Measurements from ENCODE around the gene CKMT2. TPM values are rescaled to one million over a fixed set of nuclear protein-coding genes. Genes with fewer than 3 reads are reported as not detected.

CKMT2 gene
- total and polyA plus RNA-seq, 8 donors = 0.82 to 3.2 (median 1.9) TPM

- intact Hi-C loops (cut with DNase I) = no loop called here
- WGBS, 2 donors = 56 to 70% methylated on average over 10 of the region's 10 CpGs
- peaks cover 0 to 4% (median 0%) of the 10 kb centered on the region in 3 donors for H3K4me1 ChIP-seq
- no peaks in the 10 kb centered on the region for H3K27me3 ChIP-seq
- H3K36me3 ChIP-seq = no peaks in the 10 kb centered on the region
- H3K4me3 ChIP-seq = no peak overlapping the region
- H3K27ac ChIP-seq = no peak overlapping the region
- no peak for TF ChIP-seq CTCF (IDR thresholded peaks at IDR 0.05)
- ATAC-seq = no peak
- no peak for FAIRE-seq
- no peaks in the 10 kb centered on the region for H3K9me3 ChIP-seq
- DNase-seq = peak in 1 of 6 donors; percentile 25
Observed at GRCh38 chr5:81235287-81236072, 2.4 kb downstream of the CKMT2 start.

GRCh38 chr5:81238460-81238859 is 5.3 kb downstream of the CKMT2 start:
- intact Hi-C loops (cut with DNase I) = no loop called here
- 90 to 94% methylated on average over 4 of the region's 4 CpGs for WGBS, 2 donors
- H3K27ac ChIP-seq = no peak overlapping the region
- ATAC-seq = no peak
- no peaks in the 10 kb centered on the region for H3K27me3 ChIP-seq
- no peak for TF ChIP-seq CTCF (IDR thresholded peaks at IDR 0.05)
- no peak overlapping the region for H3K4me3 ChIP-seq
- no peak for DNase-seq
- no peak for FAIRE-seq
- no peaks in the 10 kb centered on the region for H3K9me3 ChIP-seq
- H3K36me3 ChIP-seq = no peaks in the 10 kb centered on the region
- H3K4me1 ChIP-seq = peaks cover 0 to 3% (median 0%) of the 10 kb centered on the region in 3 donors

- 73 to 79% methylated on average over 5 of the region's 5 CpGs for WGBS, 2 donors
- TF ChIP-seq CTCF (IDR thresholded peaks at IDR 0.05) = no peak
- Histone ChIP-seq H3K27me3 (no peaks in the 10 kb centered on the region), H3K27ac (no peak overlapping the region), H3K9me3 (no peaks in the 10 kb centered on the region), H3K4me1 (no peaks in the 10 kb centered on the region), H3K4me3 (no peak overlapping the region), H3K36me3 (no peaks in the 10 kb centered on the region)
- intact Hi-C loops (cut with DNase I) = no loop called here
- FAIRE-seq = no peak
- peak in 1 of 4 donors; percentile 14 for ATAC-seq
- DNase-seq = no peak
Observed at GRCh38 chr5:81239613-81240012, 6.5 kb downstream of the CKMT2 start.

GRCh38 chr5:81241001-81241400 is 7.9 kb downstream of the CKMT2 start:
- ATAC-seq = no peak
- H3K4me3 ChIP-seq = no peak overlapping the region
- H3K27me3 ChIP-seq = no peaks in the 10 kb centered on the region
- H3K4me1 ChIP-seq = no peaks in the 10 kb centered on the region
- 65 to 72% methylated on average over 5 of the region's 5 CpGs for WGBS, 2 donors
- H3K27ac ChIP-seq = no peak overlapping the region
- DNase-seq = no peak
- no peak for FAIRE-seq
- H3K36me3 ChIP-seq = no peaks in the 10 kb centered on the region
- no peaks in the 10 kb centered on the region for H3K9me3 ChIP-seq
- no peak for TF ChIP-seq CTCF (IDR thresholded peaks at IDR 0.05)
- intact Hi-C loops (cut with DNase I) = no loop called here

- TF ChIP-seq CTCF (IDR thresholded peaks at IDR 0.05) = no peak
- Histone ChIP-seq H3K4me1 (no peaks in the 10 kb centered on the region), H3K4me3 (no peak overlapping the region), H3K27me3 (no peaks in the 10 kb centered on the region), H3K9me3 (no peaks in the 10 kb centered on the region), H3K36me3 (no peaks in the 10 kb centered on the region), H3K27ac (no peak overlapping the region)
- intact Hi-C loops (cut with DNase I) = no loop called here
- 79 to 86% methylated on average over 8 of the region's 8 CpGs for WGBS, 2 donors
- DNase-seq (no peak), FAIRE-seq (no peak), ATAC-seq (no peak)
Observed at GRCh38 chr5:81241961-81242648, 9.0 kb downstream of the CKMT2 start.
